ENCODE data around the gene IRX4.

The IRX4 gene

GRCh38 chr5:1912951-1913565, 30.3 kb upstream of the IRX4 start:
- 81% methylated on average over 17 of the region's 18 CpGs for WGBS (ENCODE audit: insufficient coverage)
- Histone ChIP-seq H3K9me3 (ENCODE audit: control extremely low read depth in 1 of 5, control insufficient read depth in 4 of 5, insufficient read depth in 2 of 5, low read depth in 1 of 5, low read length in 4 of 5) (peaks cover 0 to 4% (median 0%) of the 10 kb centered on the region in 5 experiments), H3K4me3 (ENCODE audit: control insufficient read depth in 1 of 7, extremely low read depth in 1 of 7, insufficient read depth in 4 of 7, low read depth in 2 of 7, low read length in 6 of 7) (no peak overlapping the region), H3K27ac (ENCODE audit: insufficient read depth in 1 of 2, low read depth in 1 of 2, low read length in 2 of 2, poor library complexity in 1 of 2, severe bottlenecking in 2 of 2) (no peak overlapping the region), H3K4me1 (ENCODE audit: control extremely low read depth in 1 of 4, control insufficient read depth in 4 of 4, insufficient read depth in 4 of 4, low read length in 3 of 4) (no peaks in the 10 kb centered on the region), H3K36me3 (ENCODE audit: control insufficient read depth in 4 of 4, insufficient read depth in 4 of 4, low read length in 3 of 4) (no peaks in the 10 kb centered on the region), H3K27me3 (replicated peaks in 2 of 5; ENCODE audit: control insufficient read depth in 4 of 5, insufficient read depth in 5 of 5, low read length in 4 of 5) (peaks cover 0 to 32% (median 2%) of the 10 kb centered on the region in 5 experiments)
- POLR2A ChIA-PET, result no interaction called here
- DNase-seq, result no peak
- CTCF ChIA-PET, result no interaction called here

- no peaks in the 10 kb centered on the region for H3K4me1 ChIP-seq (ENCODE audit: control extremely low read depth in 1 of 4, control insufficient read depth in 4 of 4, insufficient read depth in 4 of 4, low read length in 3 of 4)
- H3K27me3 ChIP-seq (replicated peaks in 2 of 5; ENCODE audit: control insufficient read depth in 4 of 5, insufficient read depth in 5 of 5, low read length in 4 of 5), result peaks cover 0 to 32% (median 2%) of the 10 kb centered on the region in 5 experiments
- no peak for DNase-seq
- no peak overlapping the region for H3K4me3 ChIP-seq (ENCODE audit: control insufficient read depth in 1 of 7, extremely low read depth in 1 of 7, insufficient read depth in 4 of 7, low read depth in 2 of 7, low read length in 6 of 7)
- H3K9me3 ChIP-seq (ENCODE audit: control extremely low read depth in 1 of 5, control insufficient read depth in 4 of 5, insufficient read depth in 2 of 5, low read depth in 1 of 5, low read length in 4 of 5), result peaks cover 0 to 4% (median 0%) of the 10 kb centered on the region in 5 experiments
- no peaks in the 10 kb centered on the region for H3K36me3 ChIP-seq (ENCODE audit: control insufficient read depth in 4 of 4, insufficient read depth in 4 of 4, low read length in 3 of 4)
- ChIA-PET POLR2A (no interaction called here), CTCF (no interaction called here)
- no peak overlapping the region for H3K27ac ChIP-seq (ENCODE audit: insufficient read depth in 1 of 2, low read depth in 1 of 2, low read length in 2 of 2, poor library complexity in 1 of 2, severe bottlenecking in 2 of 2)
- 90% methylated on average over 23 of the region's 26 CpGs for WGBS (ENCODE audit: insufficient coverage)
Observed at GRCh38 chr5:1911773-1912235, 29.1 kb upstream of the IRX4 start.

GRCh38 chr5:1910861-1911772, 28.4 kb upstream of the IRX4 start:
- no peaks in the 10 kb centered on the region for H3K36me3 ChIP-seq (ENCODE audit: control insufficient read depth in 4 of 4, insufficient read depth in 4 of 4, low read length in 3 of 4)
- 85% methylated on average over 8 of the region's 15 CpGs for WGBS (ENCODE audit: insufficient coverage)

GRCh38 chr5:1910081-1910760, 27.5 kb upstream of the IRX4 start:
- no peak for DNase-seq
- Histone ChIP-seq H3K36me3 (ENCODE audit: control insufficient read depth in 4 of 4, insufficient read depth in 4 of 4, low read length in 3 of 4) (no peaks in the 10 kb centered on the region), H3K4me3 (ENCODE audit: control insufficient read depth in 1 of 7, extremely low read depth in 1 of 7, insufficient read depth in 4 of 7, low read depth in 2 of 7, low read length in 6 of 7) (no peak overlapping the region), H3K9me3 (ENCODE audit: control extremely low read depth in 1 of 5, control insufficient read depth in 4 of 5, insufficient read depth in 2 of 5, low read depth in 1 of 5, low read length in 4 of 5) (peaks cover 0 to 10% (median 5%) of the 10 kb centered on the region in 5 experiments), H3K27ac (ENCODE audit: insufficient read depth in 1 of 2, low read depth in 1 of 2, low read length in 2 of 2, poor library complexity in 1 of 2, severe bottlenecking in 2 of 2) (no peak overlapping the region), H3K4me1 (ENCODE audit: control extremely low read depth in 1 of 4, control insufficient read depth in 4 of 4, insufficient read depth in 4 of 4, low read length in 3 of 4) (no peaks in the 10 kb centered on the region), H3K27me3 (replicated peaks in 2 of 5; ENCODE audit: control insufficient read depth in 4 of 5, insufficient read depth in 5 of 5, low read length in 4 of 5) (peaks cover 0 to 29% (median 2%) of the 10 kb centered on the region in 5 experiments)
- ChIA-PET POLR2A (no interaction called here), CTCF (no interaction called here)
- 97% methylated on average over 27 of the region's 31 CpGs for WGBS (ENCODE audit: insufficient coverage)

More at GRCh38 chr5:1910861-1911772, 28.4 kb upstream of the IRX4 start:
- DNase-seq, result no peak
- ChIA-PET CTCF (no interaction called here), POLR2A (no interaction called here)
- H3K27ac ChIP-seq (ENCODE audit: insufficient read depth in 1 of 2, low read depth in 1 of 2, low read length in 2 of 2, poor library complexity in 1 of 2, severe bottlenecking in 2 of 2), result no peak overlapping the region
- H3K9me3 ChIP-seq (ENCODE audit: control extremely low read depth in 1 of 5, control insufficient read depth in 4 of 5, insufficient read depth in 2 of 5, low read depth in 1 of 5, low read length in 4 of 5), result peaks cover 0 to 4% (median 0%) of the 10 kb centered on the region in 5 experiments
- H3K4me3 ChIP-seq (ENCODE audit: control insufficient read depth in 1 of 7, extremely low read depth in 1 of 7, insufficient read depth in 4 of 7, low read depth in 2 of 7, low read length in 6 of 7), result no peak overlapping the region
- no peaks in the 10 kb centered on the region for H3K4me1 ChIP-seq (ENCODE audit: control extremely low read depth in 1 of 4, control insufficient read depth in 4 of 4, insufficient read depth in 4 of 4, low read length in 3 of 4)
- peaks cover 0 to 29% (median 2%) of the 10 kb centered on the region in 5 experiments for H3K27me3 ChIP-seq (replicated peaks in 2 of 5; ENCODE audit: control insufficient read depth in 4 of 5, insufficient read depth in 5 of 5, low read length in 4 of 5)

- DNase-seq, result no peak
- H3K27ac ChIP-seq (ENCODE audit: insufficient read depth in 1 of 2, low read depth in 1 of 2, low read length in 2 of 2, poor library complexity in 1 of 2, severe bottlenecking in 2 of 2), result no peak overlapping the region
- H3K4me1 ChIP-seq (ENCODE audit: control extremely low read depth in 1 of 4, control insufficient read depth in 4 of 4, insufficient read depth in 4 of 4, low read length in 3 of 4), result no peaks in the 10 kb centered on the region
- H3K27me3 ChIP-seq (replicated peaks in 2 of 5; ENCODE audit: control insufficient read depth in 4 of 5, insufficient read depth in 5 of 5, low read length in 4 of 5), result peaks cover 0 to 26% (median 2%) of the 10 kb centered on the region in 5 experiments
- POLR2A ChIA-PET, result no interaction called here
- WGBS (ENCODE audit: insufficient coverage), result 94% methylated on average over 14 of the region's 15 CpGs
- H3K9me3 ChIP-seq (ENCODE audit: control extremely low read depth in 1 of 5, control insufficient read depth in 4 of 5, insufficient read depth in 2 of 5, low read depth in 1 of 5, low read length in 4 of 5), result peaks cover 0 to 14% (median 9%) of the 10 kb centered on the region in 5 experiments
- CTCF ChIA-PET, result no interaction called here
- no peaks in the 10 kb centered on the region for H3K36me3 ChIP-seq (ENCODE audit: control insufficient read depth in 4 of 4, insufficient read depth in 4 of 4, low read length in 3 of 4)
- no peak overlapping the region for H3K4me3 ChIP-seq (ENCODE audit: control insufficient read depth in 1 of 7, extremely low read depth in 1 of 7, insufficient read depth in 4 of 7, low read depth in 2 of 7, low read length in 6 of 7)
Observed at GRCh38 chr5:1909346-1909985, 26.7 kb upstream of the IRX4 start.

- Histone ChIP-seq H3K9me3 (ENCODE audit: control extremely low read depth in 1 of 5, control insufficient read depth in 4 of 5, insufficient read depth in 2 of 5, low read depth in 1 of 5, low read length in 4 of 5) (peaks cover 0 to 18% (median 13%) of the 10 kb centered on the region in 5 experiments), H3K27me3 (replicated peaks in 2 of 5; ENCODE audit: control insufficient read depth in 4 of 5, insufficient read depth in 5 of 5, low read length in 4 of 5) (peaks cover 0 to 24% (median 2%) of the 10 kb centered on the region in 5 experiments), H3K27ac (ENCODE audit: insufficient read depth in 1 of 2, low read depth in 1 of 2, low read length in 2 of 2, poor library complexity in 1 of 2, severe bottlenecking in 2 of 2) (no peak overlapping the region), H3K4me1 (ENCODE audit: control extremely low read depth in 1 of 4, control insufficient read depth in 4 of 4, insufficient read depth in 4 of 4, low read length in 3 of 4) (no peaks in the 10 kb centered on the region), H3K36me3 (ENCODE audit: control insufficient read depth in 4 of 4, insufficient read depth in 4 of 4, low read length in 3 of 4) (no peaks in the 10 kb centered on the region), H3K4me3 (ENCODE audit: control insufficient read depth in 1 of 7, extremely low read depth in 1 of 7, insufficient read depth in 4 of 7, low read depth in 2 of 7, low read length in 6 of 7) (no peak overlapping the region)
- 100% methylated on average over 6 of the region's 8 CpGs for WGBS (ENCODE audit: insufficient coverage)
- ChIA-PET CTCF (no interaction called here), POLR2A (no interaction called here)
- DNase-seq, result no peak
Observed at GRCh38 chr5:1908931-1909330, 26.2 kb upstream of the IRX4 start.
